Measurements from ENCODE around the gene TOM1L1.
A peak's percentile ranks its signal among the peaks of the same experiment; 100 is the strongest.
"Not testable (repeated sequence)": the region's sequence is repeated elsewhere in the genome, so short reads cannot be mapped to it uniquely, and the experiment has no call there.

Gene TOM1L1, protein sequence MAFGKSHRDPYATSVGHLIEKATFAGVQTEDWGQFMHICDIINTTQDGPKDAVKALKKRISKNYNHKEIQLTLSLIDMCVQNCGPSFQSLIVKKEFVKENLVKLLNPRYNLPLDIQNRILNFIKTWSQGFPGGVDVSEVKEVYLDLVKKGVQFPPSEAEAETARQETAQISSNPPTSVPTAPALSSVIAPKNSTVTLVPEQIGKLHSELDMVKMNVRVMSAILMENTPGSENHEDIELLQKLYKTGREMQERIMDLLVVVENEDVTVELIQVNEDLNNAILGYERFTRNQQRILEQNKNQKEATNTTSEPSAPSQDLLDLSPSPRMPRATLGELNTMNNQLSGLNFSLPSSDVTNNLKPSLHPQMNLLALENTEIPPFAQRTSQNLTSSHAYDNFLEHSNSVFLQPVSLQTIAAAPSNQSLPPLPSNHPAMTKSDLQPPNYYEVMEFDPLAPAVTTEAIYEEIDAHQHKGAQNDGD

DNA sequence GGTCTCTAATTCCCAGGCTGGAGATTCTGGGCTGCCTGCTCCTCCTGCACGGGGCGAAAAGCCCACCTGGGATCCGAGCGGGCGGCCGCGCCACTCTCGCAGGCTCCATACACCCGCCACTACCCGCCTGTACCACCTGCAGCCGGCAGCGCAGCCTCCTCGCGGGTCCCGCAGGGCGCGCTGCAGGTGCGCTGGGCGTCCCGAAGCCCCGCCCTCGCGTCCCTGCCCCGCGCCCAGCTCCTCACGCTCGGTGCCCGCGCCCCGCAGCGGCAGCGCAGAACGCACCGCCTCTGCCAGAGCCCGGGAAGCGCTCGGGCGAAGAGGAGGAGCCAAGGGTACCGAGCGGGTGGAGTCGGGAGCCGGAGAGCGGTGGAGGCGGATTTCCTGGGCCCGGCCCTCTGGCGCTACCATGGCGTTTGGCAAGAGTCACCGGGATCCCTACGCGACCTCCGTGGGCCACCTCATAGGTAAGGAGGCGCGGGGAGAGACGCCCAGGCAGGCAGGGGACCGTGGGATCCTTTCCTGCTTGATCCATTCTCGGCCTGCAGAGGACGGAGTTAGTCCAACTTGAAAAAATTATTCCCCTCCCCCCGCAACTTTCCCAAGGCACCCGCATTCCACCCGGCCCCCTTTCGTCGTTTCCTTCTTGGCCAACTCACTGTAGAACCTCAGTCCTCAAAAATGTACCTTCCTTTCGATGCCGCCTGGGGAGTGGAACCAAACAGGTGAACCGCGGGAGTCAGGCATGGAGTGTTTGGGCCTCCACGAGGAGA is at the start of gene TOM1L1:
Gene TOM1L1, plus strand, starts transcription at position 396 of the 773 bp plus-strand sequence. Its CDS starts 14 bp downstream, at position 410.
- intact Hi-C loops (cut with DNase I): no loop called here
- peak; percentile 20 to 91 (median 76) for DNase-seq

DNA sequence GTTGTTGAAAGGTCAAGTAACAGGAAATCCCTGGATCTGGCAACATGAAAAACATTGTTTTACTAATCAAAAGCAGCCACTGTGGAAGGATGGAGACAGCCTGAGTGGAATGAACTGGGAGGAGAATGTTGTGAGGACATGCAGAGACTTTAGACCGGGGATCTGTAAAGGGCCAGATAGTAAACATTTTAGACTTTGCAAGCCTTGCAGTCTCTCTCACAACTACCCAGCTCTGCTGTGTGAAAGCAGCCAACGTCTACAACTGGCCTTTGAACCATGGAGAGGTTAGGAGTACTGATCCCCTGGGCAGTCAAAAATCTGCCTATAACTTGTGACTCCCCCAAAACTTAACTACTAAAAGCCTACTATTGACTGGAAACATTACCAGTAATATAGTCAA is 41.5 kb upstream of the TOM1L1 start:
- intact Hi-C loops (cut with DNase I): no loop called here
- no peak for DNase-seq

DNA sequence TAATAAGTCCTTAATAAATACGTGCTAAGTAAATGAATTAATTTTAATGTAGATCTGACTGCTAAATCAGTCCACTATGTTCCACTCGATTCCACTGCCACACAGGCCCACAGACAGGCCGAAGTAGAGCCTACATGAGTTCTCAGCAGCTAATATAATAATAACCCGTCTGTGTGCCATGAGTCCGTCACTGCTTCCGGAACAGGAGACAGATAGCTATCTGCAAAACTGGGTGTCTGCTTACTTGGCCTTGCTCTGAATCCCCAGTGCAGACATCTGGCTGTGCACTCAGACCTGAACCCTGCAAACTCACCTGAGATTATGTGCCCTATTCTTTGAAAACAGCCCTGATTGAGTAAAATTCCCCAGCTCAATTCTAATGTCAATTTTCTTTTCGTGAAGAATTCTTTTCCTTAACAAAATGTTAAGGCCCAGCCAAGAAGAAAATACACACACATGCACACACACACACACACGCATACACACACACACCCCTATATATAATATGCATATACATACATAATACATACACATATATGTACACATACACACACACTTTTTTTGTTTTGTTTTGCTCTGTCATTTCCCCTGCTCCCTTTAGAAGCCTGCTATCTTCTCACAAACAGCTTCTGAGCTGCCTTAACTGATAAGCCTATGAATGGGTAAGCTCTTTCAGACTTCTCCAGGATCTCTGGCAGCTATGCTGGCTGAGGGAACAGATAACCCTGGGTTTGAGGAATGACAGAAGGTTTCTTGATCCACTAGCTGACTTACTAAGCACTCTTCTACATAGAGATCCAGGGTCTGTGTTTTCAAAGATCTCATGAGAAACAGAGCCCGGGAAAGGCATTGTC is 39.8 kb upstream of the TOM1L1 start:
- DNase-seq: no peak
- intact Hi-C loops (cut with DNase I): no loop called here

DNA sequence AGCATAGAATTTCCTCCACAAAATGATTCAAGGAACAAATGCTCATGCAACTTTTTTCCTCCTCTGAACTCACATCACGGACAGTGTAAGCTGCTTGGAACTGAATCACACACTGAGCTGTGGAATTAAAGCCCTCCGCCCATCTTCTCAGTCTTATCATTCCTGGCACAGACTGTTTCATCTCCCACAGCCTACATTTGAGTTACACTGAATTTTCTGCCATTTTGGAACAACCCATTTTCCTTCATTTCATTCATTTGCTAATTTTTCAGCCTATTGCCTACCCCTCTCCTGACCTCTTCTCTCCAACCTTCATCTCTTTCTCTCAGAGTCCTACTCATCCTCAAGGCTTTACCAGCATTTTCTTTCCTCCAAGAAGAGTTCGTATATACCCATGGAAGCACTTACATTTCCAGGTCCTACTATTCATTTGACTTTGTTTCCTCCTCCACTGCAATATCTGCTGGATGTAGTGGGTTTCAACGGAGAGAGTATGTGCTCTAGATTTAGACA is 39.1 kb upstream of the TOM1L1 start:
- DNase-seq: no peak
- intact Hi-C loops (cut with DNase I): no loop called here

DNA sequence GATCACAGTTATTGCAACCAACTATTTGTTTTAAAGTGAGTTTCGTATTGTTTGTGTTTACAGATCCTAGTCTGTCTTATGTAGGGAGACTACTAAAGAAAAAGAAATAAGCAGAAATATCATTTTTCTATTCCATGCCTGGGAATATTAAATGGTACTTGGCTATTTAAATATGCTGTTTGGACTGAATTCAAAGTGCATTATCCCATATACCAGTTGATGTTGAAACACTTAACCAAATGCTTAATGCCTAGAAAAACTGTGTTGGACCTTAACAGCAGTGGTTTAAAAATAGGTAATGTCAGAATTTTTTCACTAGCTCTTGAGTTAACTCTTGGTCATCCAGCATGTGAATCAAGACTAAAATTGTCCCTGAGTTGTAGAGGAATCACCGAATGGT is 37.5 kb upstream of the TOM1L1 start:
- no peak for DNase-seq
- intact Hi-C loops (cut with DNase I): no loop called here

DNA sequence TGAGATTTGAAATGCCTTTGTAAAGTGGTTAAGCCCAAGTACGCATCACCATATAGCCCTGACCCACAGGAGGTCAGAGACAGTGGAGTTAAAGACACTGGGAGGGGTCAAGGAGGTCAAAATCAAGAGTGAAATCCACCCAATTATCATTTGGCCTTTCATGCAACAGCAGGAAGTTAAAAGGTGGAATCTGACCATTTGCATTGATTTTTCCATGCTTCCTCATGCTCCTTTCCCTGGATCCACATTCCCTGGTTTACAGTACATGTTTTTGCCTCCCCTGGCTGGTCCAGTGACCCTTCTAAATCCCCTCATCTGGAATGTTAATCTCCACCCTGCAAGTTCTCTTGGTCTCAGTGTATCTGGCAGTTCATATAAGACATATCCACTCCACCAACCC is 36.6 kb upstream of the TOM1L1 start:
- DNase-seq: no peak
- intact Hi-C loops (cut with DNase I): no loop called here

DNA sequence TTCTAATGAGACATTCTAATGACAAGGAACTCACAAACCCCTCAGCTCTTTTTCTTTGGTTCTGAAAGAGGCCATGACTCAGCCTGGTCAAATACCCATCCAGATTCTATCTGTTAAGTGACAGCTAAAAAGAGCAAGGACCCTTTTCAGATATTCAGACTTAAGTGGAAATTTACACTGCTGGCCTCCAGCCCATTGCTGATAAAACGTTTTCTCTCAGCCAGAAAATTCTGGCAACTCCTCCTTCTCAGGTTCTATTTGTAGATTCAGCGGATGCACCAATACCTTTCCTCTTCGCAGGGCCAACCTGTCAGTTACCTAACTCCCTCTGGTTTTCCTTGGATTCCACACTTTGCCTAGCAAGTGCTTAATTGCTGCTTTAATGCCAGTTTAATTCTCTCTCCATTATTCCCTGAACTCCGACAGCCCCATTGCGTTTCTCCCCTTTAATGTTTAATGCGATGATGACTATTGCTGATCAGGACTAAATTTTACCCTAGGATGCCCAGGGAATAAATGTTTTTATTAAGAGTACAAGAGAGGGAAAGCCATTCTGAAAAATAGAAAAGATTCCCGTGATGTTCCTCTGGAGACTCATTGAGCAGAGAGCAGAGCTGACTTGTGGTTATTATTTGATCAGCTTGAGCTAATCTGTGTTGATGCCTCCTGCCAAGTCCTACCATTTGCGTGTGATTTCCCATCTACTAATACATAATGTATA is 35.9 kb upstream of the TOM1L1 start:
- intact Hi-C loops (cut with DNase I): no loop called here
- no peak for DNase-seq

DNA sequence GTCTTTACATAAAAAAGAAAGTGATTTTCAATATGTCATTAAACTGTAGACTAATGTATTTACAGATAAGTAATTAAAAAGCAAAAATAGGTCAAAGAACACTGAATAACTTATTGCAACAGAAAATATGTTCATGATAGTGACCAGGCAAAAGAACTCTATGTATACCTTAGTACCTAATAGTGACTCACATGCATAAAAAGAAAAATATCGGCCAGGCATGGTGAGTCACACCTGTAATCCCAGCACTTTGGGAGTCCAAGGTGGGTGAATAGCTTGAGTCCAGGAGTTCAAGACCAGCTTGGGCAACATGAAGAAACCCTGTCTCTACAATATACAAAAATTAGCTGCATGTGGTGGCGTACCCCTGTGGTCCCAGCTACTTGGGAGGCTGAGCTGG is 33.0 kb upstream of the TOM1L1 start:
- intact Hi-C loops (cut with DNase I): no loop called here
- no peak for DNase-seq

DNA sequence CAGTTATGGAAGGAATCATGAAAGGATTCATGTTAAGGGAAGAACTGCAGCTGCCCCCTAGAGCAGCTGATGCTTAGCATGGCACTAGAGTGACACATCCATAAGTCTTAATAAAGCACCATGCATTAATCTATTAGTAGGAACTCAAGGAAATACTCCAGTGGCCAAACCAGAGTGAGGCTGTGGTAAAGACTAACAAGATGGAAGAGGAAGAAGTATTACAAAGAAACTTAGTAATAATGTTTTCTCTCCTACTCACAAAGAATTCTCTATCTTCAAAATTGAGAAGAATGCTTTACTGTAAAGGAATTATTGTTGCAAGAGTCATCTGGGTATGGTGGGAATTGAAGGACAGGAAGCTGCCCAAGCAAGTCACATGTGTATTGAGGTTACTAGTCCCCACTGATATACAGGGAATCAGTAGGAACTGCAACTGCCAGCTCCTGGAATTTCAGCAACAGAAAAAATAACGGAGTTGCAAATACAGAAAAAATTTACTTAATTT is 29.9 kb upstream of the TOM1L1 start:
- DNase-seq: no peak
- intact Hi-C loops (cut with DNase I): no loop called here

DNA sequence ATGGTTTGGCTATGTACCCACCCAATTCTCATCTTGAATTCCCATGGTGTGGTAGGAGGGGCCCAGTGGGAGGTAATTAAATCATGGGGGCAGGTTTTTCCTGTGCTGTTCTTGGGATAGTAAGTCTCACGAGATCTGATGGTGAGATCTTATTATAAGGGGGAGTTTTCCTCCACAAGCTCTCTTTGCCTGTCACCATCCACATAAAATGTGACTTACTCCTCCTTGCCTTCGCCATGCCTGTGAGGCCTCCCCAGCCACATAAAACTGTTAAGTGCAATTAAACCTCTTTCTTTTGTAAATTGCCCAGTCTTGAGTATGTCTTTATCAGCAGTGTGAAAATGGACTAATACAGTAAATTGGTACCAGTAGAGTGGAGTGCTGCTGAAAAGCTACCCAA is 24.7 kb upstream of the TOM1L1 start:
- not testable (repeated sequence) for DNase-seq

DNA sequence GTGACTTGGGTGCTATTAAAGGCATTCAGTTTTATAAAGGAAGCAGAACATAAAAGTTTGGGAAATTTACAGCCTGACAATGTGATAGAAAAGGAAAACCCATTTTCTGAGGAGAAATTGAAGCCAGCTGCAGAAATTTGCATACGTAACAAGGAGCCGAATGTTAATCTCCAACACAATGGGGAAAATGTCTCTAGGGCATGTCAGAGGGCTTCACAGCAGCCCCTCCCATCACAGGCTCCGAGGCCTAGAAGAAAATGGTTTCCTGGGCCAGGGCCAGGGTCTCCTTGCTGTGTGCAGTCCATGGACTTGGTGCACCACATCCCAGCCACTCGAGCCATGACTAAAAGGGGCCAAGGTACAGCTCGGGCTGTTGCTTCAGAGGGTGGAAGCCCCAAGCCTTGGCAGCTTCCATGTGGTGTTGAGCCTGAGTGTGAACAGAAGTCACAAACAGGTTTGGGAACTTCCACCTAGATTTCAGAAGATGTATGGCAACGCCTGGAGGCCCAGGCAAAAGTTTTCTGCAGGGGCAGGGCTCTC is 23.9 kb upstream of the TOM1L1 start:
- intact Hi-C loops (cut with DNase I): no loop called here

More for the DNA sequence above, 24.7 kb upstream of the TOM1L1 start:
- intact Hi-C loops (cut with DNase I): not testable (repeated sequence)

DNA sequence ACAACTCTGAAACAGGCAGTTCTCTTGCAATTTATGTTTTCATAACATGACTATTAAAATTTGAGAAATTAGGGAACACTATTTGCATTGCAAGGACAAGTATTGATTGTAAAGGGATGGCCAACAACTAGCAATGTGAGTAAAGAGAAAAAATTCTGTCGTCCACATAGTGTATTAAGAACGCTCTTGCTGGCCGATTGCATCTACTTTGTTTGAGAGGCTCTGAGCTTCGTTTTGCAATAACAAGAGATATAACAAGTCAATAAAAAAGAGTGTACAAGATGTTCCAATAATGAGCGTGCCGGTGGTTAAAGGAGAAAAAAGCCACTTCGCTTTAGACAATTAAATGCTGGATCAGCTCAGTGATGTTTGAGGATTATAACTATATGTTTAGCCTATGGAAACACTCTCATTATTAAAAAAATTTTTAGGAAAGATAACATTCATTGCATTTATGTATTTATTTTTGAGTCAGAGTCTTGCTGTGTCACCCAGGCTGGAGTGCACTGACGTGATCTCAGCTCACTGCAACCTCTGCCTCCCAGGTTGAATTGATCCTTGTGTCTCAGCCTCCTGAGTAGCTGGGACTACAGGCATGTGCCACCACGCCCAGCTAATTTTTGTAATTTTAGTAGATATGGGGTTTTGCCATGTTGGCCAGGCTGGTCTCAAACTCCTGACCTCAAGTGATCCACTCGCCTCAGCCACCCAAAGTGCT is 19.2 kb upstream of the TOM1L1 start:
- intact Hi-C loops (cut with DNase I): no loop called here
- DNase-seq: no peak

More for the DNA sequence above, 23.9 kb upstream of the TOM1L1 start:
- DNase-seq: no peak

DNA sequence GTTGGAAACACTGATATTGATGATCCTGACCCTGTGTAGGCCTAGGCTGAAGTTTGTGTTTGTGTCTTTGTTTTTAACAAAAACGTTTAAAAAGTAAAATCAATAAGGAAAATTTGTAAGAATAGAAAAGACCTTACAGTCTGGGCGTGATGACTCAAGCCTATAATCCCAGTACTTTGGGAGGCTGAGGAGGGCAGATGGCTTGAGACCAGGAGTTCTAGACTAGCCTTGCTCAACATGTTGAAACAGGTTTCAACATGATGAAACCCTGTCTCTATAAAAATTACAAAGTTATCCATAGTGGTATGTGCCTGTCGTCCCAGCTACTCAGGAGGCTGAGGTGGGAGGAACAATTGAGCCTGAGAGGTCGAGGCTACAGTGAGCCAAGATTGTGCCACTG is 18.3 kb upstream of the TOM1L1 start:
- no peak for DNase-seq
- intact Hi-C loops (cut with DNase I): no loop called here

DNA sequence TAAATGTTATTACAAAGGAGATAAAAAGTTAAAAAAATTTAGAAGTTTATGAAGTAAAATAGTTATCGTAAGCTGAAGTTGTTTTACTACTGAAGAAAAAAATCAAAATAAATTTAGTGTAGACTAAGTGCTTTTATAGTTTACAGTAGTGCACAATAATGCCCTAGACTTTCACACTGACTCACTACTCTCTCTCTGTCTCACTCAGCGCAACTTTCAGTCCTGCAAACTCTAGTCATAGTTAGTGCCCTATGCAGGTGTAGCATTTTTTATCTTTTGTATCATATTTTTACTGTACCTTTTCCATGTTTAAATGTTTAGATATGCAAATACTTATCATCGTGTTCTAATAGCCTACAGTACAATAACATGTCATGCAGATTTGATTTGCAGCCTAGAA is 17.7 kb upstream of the TOM1L1 start:
- no peak for DNase-seq
- intact Hi-C loops (cut with DNase I): no loop called here

DNA sequence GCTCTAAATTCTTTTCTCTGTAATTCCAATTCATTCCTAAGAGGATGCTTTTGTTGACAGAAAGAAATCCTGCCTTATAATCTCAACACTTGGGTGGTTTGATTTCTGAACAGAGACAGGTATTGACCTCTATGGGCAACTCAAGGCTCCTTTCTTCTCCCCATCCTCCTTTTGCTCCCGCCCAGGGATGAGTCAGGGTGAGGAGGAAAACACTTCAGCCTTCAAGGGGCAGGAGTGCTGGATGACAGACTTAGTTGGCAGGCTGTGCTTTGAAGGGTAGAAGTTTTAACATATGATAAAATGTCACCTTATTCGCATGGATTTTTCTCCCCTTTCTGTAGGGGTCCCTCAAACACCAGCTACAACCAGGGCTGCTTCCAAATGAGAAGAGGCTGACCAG is 16.7 kb upstream of the TOM1L1 start:
- no peak for DNase-seq
- intact Hi-C loops (cut with DNase I): no loop called here

DNA sequence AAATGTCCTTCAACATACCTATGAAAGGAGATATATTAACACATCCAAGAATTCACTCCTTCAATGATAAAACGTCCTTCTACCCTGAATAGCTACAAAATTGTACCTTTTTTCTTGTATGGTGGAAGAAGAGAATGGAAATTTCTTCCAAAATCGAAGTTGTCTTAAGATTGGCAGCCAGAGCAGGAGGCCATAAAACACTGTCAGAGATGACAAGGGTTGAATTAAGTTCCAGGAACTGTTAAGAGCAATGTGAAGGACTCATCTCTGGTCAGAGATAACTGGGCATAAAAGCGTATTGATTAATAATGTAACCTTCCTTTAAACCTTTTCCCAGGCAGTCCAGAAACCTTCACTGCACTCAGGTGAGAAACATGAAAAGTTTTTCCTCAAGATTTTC is 12.9 kb upstream of the TOM1L1 start:
- DNase-seq: no peak
- intact Hi-C loops (cut with DNase I): no loop called here

DNA sequence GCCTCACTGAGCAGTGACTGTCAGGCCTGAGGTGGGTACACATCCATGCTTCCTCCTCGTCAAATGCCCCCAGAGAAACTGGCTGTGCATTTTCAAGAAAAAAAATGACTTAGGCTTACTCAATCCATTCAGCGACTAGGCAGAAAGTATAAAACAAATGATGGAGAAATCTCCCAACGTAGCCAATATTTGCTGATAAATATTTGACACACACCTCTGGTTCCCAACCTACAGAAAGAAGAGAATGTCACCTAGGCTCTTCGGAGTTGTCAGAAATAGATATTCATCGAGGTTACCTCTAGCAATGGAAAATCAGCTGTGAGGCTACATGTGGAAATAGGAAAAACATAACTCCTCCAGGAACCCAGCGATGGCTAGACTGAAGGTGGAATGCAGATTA is 12.4 kb upstream of the TOM1L1 start:
- no peak for DNase-seq
- intact Hi-C loops (cut with DNase I): no loop called here

DNA sequence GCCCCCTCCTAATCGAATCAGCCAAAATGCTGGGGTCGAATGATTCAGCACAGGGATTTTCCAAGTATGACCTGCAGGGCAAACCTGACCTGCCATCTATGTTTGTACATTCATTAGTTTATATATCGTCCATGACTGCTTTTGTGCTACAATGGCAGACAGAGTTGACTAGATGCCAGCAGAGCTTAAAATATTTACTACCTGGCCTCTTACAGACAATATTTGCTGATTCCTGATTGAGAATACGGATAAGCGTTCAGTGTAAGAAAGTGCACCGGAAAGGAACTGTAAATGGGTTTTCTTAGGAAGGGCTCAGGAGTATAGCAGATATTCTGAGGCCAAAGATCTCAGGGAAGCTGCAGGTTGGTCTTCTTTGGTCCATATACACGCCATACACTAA is 11.7 kb upstream of the TOM1L1 start:
- DNase-seq: no peak
- intact Hi-C loops (cut with DNase I): no loop called here

All from head of caudate nucleus (tissue), 42 donors.